PC-3 (cell line): ENCODE results near the gene ITGA8.

Experiments used
- CTCF ChIP-seq: fragments of 300-600 bp; sonication (generic); conservative IDR thresholded peaks from 2 replicates; pipeline ENCODE4 v1.5.1; 2017; ENCODE audit warnings: antibody characterized with exemption, low read depth, mild to moderate bottlenecking, low read length
- EZH2 ChIP-seq: fragments of 300-600 bp; sonication (generic); IDR thresholded peaks from one replicate; pipeline ENCODE4 v1.6.1; 2017; ENCODE audit warnings: antibody characterized with exemption, mild to moderate bottlenecking, low read length; ENCODE audit not compliant: unreplicated experiment

GRCh38 chr10:15724683-15725082, 5.0 kb upstream of the ITGA8 start:
- TF ChIP-seq CTCF (no peak), EZH2 (no peak)
